ENCODE data around the gene SLC22A2.

SLC22A2 gene

DNA sequence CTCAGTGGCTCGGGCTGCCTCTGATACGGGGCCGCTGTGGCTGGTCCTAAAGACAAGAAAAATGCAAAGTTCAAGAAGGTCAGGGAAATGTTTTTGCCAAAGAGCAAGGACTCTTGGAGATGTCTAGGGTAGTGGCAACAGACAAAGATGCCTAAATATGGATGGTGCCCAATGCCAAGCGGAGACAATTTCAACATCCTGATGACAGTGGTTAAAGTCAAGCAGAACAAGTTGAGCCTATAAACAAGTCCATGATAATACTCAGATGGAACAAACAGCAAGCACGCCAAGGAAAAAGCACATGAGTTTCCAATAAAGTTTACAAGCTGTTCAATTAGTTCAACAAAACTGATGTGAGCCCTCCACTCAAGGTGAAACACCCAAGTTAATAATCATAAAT is 85.9 kb downstream of the SLC22A2 start:
- no peak for DNase-seq (ENCODE audit: extremely low read depth, insufficient read length)
- Histone ChIP-seq H3K36me3 (ENCODE audit: control insufficient read depth, insufficient read depth, low read length) (no peaks in the 10 kb centered on the region), H3K4me3 (replicated peaks; ENCODE audit: low read depth, low read length) (no peak overlapping the region), H3K27me3 (replicated peaks; ENCODE audit: control insufficient read depth, insufficient read depth, low read length) (no peaks in the 10 kb centered on the region)
- TF ChIP-seq, protein P1, sequence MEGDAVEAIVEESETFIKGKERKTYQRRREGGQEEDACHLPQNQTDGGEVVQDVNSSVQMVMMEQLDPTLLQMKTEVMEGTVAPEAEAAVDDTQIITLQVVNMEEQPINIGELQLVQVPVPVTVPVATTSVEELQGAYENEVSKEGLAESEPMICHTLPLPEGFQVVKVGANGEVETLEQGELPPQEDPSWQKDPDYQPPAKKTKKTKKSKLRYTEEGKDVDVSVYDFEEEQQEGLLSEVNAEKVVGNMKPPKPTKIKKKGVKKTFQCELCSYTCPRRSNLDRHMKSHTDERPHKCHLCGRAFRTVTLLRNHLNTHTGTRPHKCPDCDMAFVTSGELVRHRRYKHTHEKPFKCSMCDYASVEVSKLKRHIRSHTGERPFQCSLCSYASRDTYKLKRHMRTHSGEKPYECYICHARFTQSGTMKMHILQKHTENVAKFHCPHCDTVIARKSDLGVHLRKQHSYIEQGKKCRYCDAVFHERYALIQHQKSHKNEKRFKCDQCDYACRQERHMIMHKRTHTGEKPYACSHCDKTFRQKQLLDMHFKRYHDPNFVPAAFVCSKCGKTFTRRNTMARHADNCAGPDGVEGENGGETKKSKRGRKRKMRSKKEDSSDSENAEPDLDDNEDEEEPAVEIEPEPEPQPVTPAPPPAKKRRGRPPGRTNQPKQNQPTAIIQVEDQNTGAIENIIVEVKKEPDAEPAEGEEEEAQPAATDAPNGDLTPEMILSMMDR (IDR thresholded peaks at IDR 0.05; ENCODE audit: insufficient read depth, low read length, poor library complexity, severe bottlenecking), result no peak

DNA sequence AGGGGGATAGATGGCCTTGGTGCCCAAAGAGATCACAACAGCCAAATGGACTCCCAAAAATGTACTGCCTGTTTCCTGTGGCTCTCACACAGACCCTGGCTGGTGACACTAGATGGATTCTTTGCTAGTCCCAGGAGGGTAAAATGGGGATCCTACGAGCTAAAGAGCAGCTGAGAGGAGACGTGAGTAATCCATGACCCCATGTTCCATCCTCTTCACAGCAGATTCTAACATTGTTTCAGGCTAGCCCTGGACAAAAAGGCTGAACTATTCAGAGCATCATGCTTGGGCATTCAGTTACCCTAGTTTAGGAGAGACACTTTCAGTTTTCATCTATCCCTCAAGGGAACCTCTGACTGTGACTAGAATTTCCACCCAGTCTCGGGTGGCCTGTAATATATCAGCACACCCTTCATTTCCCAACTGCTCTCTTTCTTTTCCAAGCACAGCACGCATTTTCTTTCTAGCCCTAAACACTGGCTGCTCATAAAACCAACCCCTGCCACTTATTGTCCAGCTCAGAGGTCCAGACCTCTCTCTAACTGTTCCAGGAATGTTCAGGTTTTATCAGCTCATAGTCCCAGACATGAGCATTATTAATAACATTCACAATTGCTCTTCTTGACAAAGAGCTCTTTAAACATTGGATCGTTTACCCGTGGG is 88.5 kb downstream of the SLC22A2 start:
- Histone ChIP-seq H3K4me3 (replicated peaks; ENCODE audit: low read depth, low read length) (no peak overlapping the region), H3K36me3 (ENCODE audit: control insufficient read depth, insufficient read depth, low read length) (no peaks in the 10 kb centered on the region), H3K27me3 (replicated peaks; ENCODE audit: control insufficient read depth, insufficient read depth, low read length) (no peaks in the 10 kb centered on the region)
- no peak for DNase-seq (ENCODE audit: extremely low read depth, insufficient read length)
- TF ChIP-seq, protein P1 (IDR thresholded peaks at IDR 0.05; ENCODE audit: insufficient read depth, low read length, poor library complexity, severe bottlenecking), result no peak

GRCh38 chr6:160167604-160168399 is 90.8 kb downstream of the SLC22A2 start:
- Histone ChIP-seq H3K27me3 (replicated peaks; ENCODE audit: control insufficient read depth, insufficient read depth, low read length) (no peaks in the 10 kb centered on the region), H3K4me3 (replicated peaks; ENCODE audit: low read depth, low read length) (no peak overlapping the region), H3K36me3 (ENCODE audit: control insufficient read depth, insufficient read depth, low read length) (no peaks in the 10 kb centered on the region)
- TF ChIP-seq, protein P1 (IDR thresholded peaks at IDR 0.05; ENCODE audit: insufficient read depth, low read length, poor library complexity, severe bottlenecking), result no peak
- no peak for DNase-seq (ENCODE audit: extremely low read depth, insufficient read length)

Data from GM06990 (cell line).